A673 (cell line): Measurements from ENCODE around the gene ERP29. TPM values are rescaled to one million over a fixed set of nuclear protein-coding genes. Genes with fewer than 3 reads are reported as not detected.
"Not testable (repeated sequence)": the region's sequence is repeated elsewhere in the genome, so short reads cannot be mapped to it uniquely, and the experiment has no call there.

Experiments used
- BruUV-seq: library from RNA; stranded (reverse); fragments of 400-500 nt; replicated peaks from 2 replicates; lab custom pipeline; 2021; lab: Mats Ljungman, UMichigan
- CTCF ChIA-PET: fragments of 300-600 bp; sonication (Branson Sonifier 250); formaldehyde crosslinking; loops from one replicate; lab custom pipeline; 2022; ENCODE audit warnings: antibody characterized with exemption; lab: Charles Lee
- POLR2A ChIA-PET: fragments of 300-600 bp; sonication (Branson Sonifier 250); formaldehyde crosslinking; loops from one replicate; lab custom pipeline; 2022; ENCODE audit warnings: antibody characterized with exemption; ENCODE audit not compliant: low non-redundant PET; lab: Charles Lee
- DNase-seq: peaks from one replicate; pipeline ENCODE4 v3.0.0-alpha.2; 2015; ENCODE audit warnings: low spot score
- H3K27ac ChIP-seq: fragments of 200-600 bp; sonication (generic); 2 replicates; pipeline ENCODE4 v1.5.1; 2016; ENCODE audit warnings: mixed run types, low read depth, mild to moderate bottlenecking, mixed read lengths, antibody characterized with exemption, low read length; ENCODE audit not compliant: poor library complexity, severe bottlenecking
- H3K27me3 ChIP-seq: fragments of 200-600 bp; sonication (generic); replicated peaks from 2 replicates; pipeline ENCODE4 v1.6.1; 2017; ENCODE audit warnings: mixed run types, low read depth, mild to moderate bottlenecking, mixed read lengths, antibody characterized with exemption, low read length; ENCODE audit not compliant: insufficient read depth, poor library complexity
- H3K36me3 ChIP-seq: fragments of 200-600 bp; sonication (generic); 2 replicates; pipeline ENCODE4 v1.6.1; 2016; ENCODE audit warnings: mixed run types, mild to moderate bottlenecking, mixed read lengths, antibody characterized with exemption, low read length; ENCODE audit not compliant: insufficient read depth, poor library complexity, severe bottlenecking
- H3K4me1 ChIP-seq: fragments of 200-600 bp; sonication (generic); 2 replicates; pipeline ENCODE4 v1.6.1; 2017; ENCODE audit warnings: mixed run types, mild to moderate bottlenecking, mixed read lengths, antibody characterized with exemption, low read length; ENCODE audit not compliant: insufficient read depth, poor library complexity, severe bottlenecking
- H3K4me3 ChIP-seq: fragments of 200-600 bp; sonication (generic); 2 replicates; pipeline ENCODE4 v1.5.1; 2016; ENCODE audit warnings: low read depth, mixed run types, mild to moderate bottlenecking, mixed read lengths, low read length; ENCODE audit not compliant: poor library complexity, severe bottlenecking
- H3K9me3 ChIP-seq: fragments of 200-600 bp; sonication (generic); 2 replicates; pipeline ENCODE4 v1.6.1; 2016; ENCODE audit warnings: mixed run types, low read depth, mild to moderate bottlenecking, mixed read lengths, antibody characterized with exemption, low read length; ENCODE audit not compliant: poor library complexity, severe bottlenecking
- CTCF ChIP-seq: fragments of 300-800, 200-600 bp; sonication (generic); conservative IDR thresholded peaks from 2 replicates; pipeline ENCODE4 v1.5.1; 2017; ENCODE audit warnings: low read depth, mild to moderate bottlenecking, antibody characterized with exemption, low read length, moderate library complexity, mixed read lengths
- EZH2 ChIP-seq: fragments of 200-600 bp; sonication (generic); IDR thresholded peaks from 2 replicates; pipeline ENCODE4 v1.6.1; 2017; ENCODE audit warnings: borderline replicate concordance, low read depth, mild to moderate bottlenecking, mixed read lengths, antibody characterized with exemption, low read length; ENCODE audit not compliant: poor library complexity, severe bottlenecking
- intact Hi-C: fragments of 100-400 bp; cut with micrococcal nuclease; formaldehyde crosslinking; loops from one replicate; pipeline ENCODE4 v1.10.0; 2022; ENCODE audit not compliant: unreplicated experiment
- total RNA-seq: library from RNA; stranded (reverse); gene quantifications from 2 replicates; pipeline ENCODE4 v1.2.3, GENCODE V29; 2021

The ERP29 gene
- total RNA-seq, 1 experiment from 2014 or later: 109 TPM

DNA sequence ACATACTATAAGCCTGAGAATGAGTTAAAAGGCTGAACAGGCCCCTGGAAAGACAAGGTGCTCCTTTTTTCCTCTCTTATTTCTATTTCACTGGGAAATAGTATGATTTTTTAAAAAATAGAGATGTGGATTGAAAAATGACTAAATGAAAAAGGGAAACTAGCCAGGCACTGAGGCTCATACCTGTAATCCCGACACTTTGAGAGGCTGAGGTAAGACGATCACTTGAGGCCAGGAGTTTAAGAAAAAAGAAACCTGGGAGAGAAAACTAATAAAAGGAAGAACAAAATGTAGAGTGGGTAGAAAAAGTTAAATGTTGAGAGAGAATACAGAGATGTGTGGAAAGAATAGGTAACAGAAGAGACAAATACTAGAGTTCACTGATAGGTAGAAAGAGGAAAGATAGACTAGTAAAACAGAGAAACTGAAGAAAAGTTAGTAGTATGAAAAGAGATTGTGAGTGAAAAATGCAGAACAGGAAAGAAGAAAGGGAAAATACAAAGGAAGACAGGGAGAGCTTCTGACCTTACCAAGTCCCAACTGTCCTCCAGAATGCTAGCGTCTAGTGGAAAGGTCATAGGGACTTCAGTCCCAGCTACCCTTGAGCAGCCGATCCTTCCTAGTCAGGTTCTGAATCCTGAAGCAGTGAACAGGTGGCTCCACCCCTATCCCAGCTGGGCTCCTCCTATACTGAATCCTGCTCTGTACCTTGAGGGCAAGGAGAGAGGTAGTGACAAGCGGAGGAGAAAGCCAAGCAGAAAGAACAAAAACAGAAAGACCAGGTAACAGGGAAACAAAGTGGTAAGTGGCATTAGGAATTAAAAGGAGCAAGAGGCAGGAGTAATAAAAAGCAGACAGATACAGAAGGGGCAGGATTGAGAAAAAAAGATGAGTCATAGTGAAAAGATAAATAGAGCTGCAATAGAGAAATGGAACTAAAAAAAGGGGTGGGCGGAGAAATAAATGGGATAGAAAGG, 7.5 kb upstream of the ERP29 start:
- no peak for DNase-seq
- Histone ChIP-seq H3K27ac (no peak overlapping the region), H3K9me3 (no peaks in the 10 kb centered on the region), H3K4me3 (no peak overlapping the region), H3K27me3 (no peaks in the 10 kb centered on the region), H3K4me1 (peaks cover 13% of the 10 kb centered on the region), H3K36me3 (no peaks in the 10 kb centered on the region)
- ChIA-PET POLR2A (no interaction called here), CTCF (no interaction called here)
- intact Hi-C loops: no loop called here
- no peak for TF ChIP-seq EZH2
- TF ChIP-seq CTCF: no peak
- BruUV-seq: no TSS peak

GRCh38 chr12:112007945-112008344, 5.3 kb upstream of the ERP29 start:
- no peaks in the 10 kb centered on the region for H3K9me3 ChIP-seq
- POLR2A ChIA-PET: no interaction called here
- TF ChIP-seq EZH2 (no peak), CTCF (no peak)
- no TSS peak for BruUV-seq
- no peaks in the 10 kb centered on the region for H3K27me3 ChIP-seq
- no peak for DNase-seq
- H3K4me1 ChIP-seq: peaks cover 24% of the 10 kb centered on the region
- intact Hi-C loops: no loop called here
- CTCF ChIA-PET: no interaction called here
- H3K27ac ChIP-seq: no peak overlapping the region
- H3K36me3 ChIP-seq: no peaks in the 10 kb centered on the region
- no peak overlapping the region for H3K4me3 ChIP-seq

DNA sequence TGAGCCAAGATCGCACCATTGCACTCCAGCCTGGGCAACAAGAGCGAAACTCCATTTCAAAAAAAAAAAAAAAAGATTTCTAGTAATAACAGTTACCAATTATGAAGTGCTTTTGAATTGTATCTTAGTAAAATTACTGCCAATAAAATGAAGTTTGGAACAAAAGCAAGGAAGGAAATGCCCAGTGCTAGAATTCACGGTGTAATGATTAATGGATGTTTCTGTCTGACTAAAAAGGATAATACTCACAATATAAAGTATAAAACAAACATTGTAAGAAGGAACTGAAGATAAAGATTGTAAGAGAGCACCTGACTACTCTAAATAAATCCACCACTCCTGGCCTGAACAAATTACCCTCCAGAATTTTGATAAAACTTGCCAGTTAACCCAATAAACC, 4.3 kb upstream of the ERP29 start:
- Histone ChIP-seq H3K9me3 (no peaks in the 10 kb centered on the region), H3K27ac (no peak overlapping the region), H3K4me3 (no peak overlapping the region), H3K27me3 (no peaks in the 10 kb centered on the region), H3K36me3 (no peaks in the 10 kb centered on the region), H3K4me1 (peaks cover 24% of the 10 kb centered on the region)
- TF ChIP-seq CTCF (no peak), EZH2 (no peak)
- no peak for DNase-seq
- POLR2A ChIA-PET: no interaction called here
- no TSS peak for BruUV-seq
- CTCF ChIA-PET: no interaction called here
- intact Hi-C loops: no loop called here

- POLR2A ChIA-PET, H3K27ac ChIP-seq, H3K9me3 ChIP-seq, H3K27me3 ChIP-seq, BruUV-seq, H3K4me3 ChIP-seq, CTCF ChIA-PET, H3K36me3 ChIP-seq, DNase-seq, intact Hi-C loops: not testable (repeated sequence)
- H3K4me1 ChIP-seq: peaks cover 28% of the 10 kb centered on the region
Measured at GRCh38 chr12:112009596-112009995, 3.6 kb upstream of the ERP29 start.
